Fibroblast of skin of scalp (primary cell): ENCODE measurements around the gene RNASE13. TPM values are rescaled to one million over a fixed set of nuclear protein-coding genes. Genes with fewer than 3 reads are reported as not detected.

Experiments
- DNase-seq: peaks from one replicate; pipeline ENCODE4 v3.0.0-alpha.2; 2013
- polyA plus RNA-seq, 2 experiments: library from polyadenylated mRNA; unstranded; fragments of 120-200 nt; gene quantifications; one replicate each; pipeline ENCODE4 v1.2.1, GENCODE V29; 2013; ENCODE audit not compliant: insufficient read length in 2 of 2

RNASE13 gene
- not detected for polyA plus RNA-seq (2013, experiment 1 of 2; ENCODE audit: insufficient read length)
- not detected for polyA plus RNA-seq (2013, experiment 2 of 2; ENCODE audit: insufficient read length)

- DNase-seq, result no peak
Measured at GRCh38 chr14:21034707-21035106, at the start of gene RNASE13. Gene RNASE13, minus strand, starts transcription at chr14:21034807. Its CDS starts 519 bp downstream, at chr14:21034288.

- no peak for DNase-seq
Measured at GRCh38 chr14:21084396-21084795, 49.8 kb upstream of the RNASE13 start.

- DNase-seq, result no peak
Measured at GRCh38 chr14:21083565-21084325, 49.1 kb upstream of the RNASE13 start.

- no peak for DNase-seq
Measured at GRCh38 chr14:21081521-21082142, 47.0 kb upstream of the RNASE13 start.

- DNase-seq, result no peak
Measured at GRCh38 chr14:21078726-21079125, 44.1 kb upstream of the RNASE13 start.

- DNase-seq, result no peak
Measured at GRCh38 chr14:21078287-21078686, 43.7 kb upstream of the RNASE13 start.

GRCh38 chr14:21077672-21078071, 43.1 kb upstream of the RNASE13 start:
- no peak for DNase-seq

GRCh38 chr14:21075719-21076437, 41.3 kb upstream of the RNASE13 start:
- no peak for DNase-seq

GRCh38 chr14:21074398-21075272, 40.0 kb upstream of the RNASE13 start:
- no peak for DNase-seq

- no peak for DNase-seq
Measured at GRCh38 chr14:21073921-21074320, 39.3 kb upstream of the RNASE13 start.

- no peak for DNase-seq
Measured at GRCh38 chr14:21072781-21073339, 38.3 kb upstream of the RNASE13 start.

GRCh38 chr14:21072031-21072473, 37.4 kb upstream of the RNASE13 start:
- DNase-seq, result peak; percentile 86

GRCh38 chr14:21071225-21072030, 36.8 kb upstream of the RNASE13 start:
- DNase-seq, result peak; percentile 97

- peak; percentile 42 for DNase-seq
Measured at GRCh38 chr14:21070610-21071224, 36.1 kb upstream of the RNASE13 start.

- peak; percentile 68 for DNase-seq
Measured at GRCh38 chr14:21070083-21070609, 35.5 kb upstream of the RNASE13 start, which contains the start of gene ARHGEF40. Gene ARHGEF40, plus strand, starts transcription at chr14:21070304. Its CDS starts 93 bp downstream, at chr14:21070397.

- DNase-seq, result peak; percentile 49
Measured at GRCh38 chr14:21069388-21070082, 34.9 kb upstream of the RNASE13 start.

GRCh38 chr14:21068521-21069387, 34.1 kb upstream of the RNASE13 start:
- peak; percentile 72 for DNase-seq

- no peak for DNase-seq
Measured at GRCh38 chr14:21066882-21067502, 32.4 kb upstream of the RNASE13 start.
